OCI-LY3 (cell line): ENCODE data around the gene POFUT1.
"Not testable (repeated sequence)": the region's sequence is repeated elsewhere in the genome, so short reads cannot be mapped to it uniquely, and the experiment has no call there.

Source experiments
- H2AFZ ChIP-seq: fragments of 200-600, 300-600 bp; shearing (Covaris generic); 2 replicates; pipeline ENCODE4 v1.6.0; 2014; ENCODE audit warnings: antibody characterized with exemption, low read depth, low read length
- H3K27ac ChIP-seq: fragments of 200-600, 300-600 bp; sonication (generic); 2 replicates; pipeline ENCODE4 v1.5.1; 2014; ENCODE audit warnings: mild to moderate bottlenecking, low read length, moderate library complexity, mixed read lengths
- H3K27me3 ChIP-seq: fragments of 200-600, 300-600 bp; sonication (generic); 2 replicates; pipeline ENCODE4 v1.6.1; 2014; ENCODE audit warnings: low read depth, low read length, mixed read lengths
- H3K36me3 ChIP-seq: fragments of 200-600, 300-600 bp; sonication (generic); replicated peaks from 2 replicates; pipeline ENCODE3; 2014; ENCODE audit warnings: low read depth, low read length, mixed read lengths
- H3K4me1 ChIP-seq: fragments of 300-600, 200-600 bp; sonication (generic); 2 replicates; pipeline ENCODE4 v1.6.1; 2014; ENCODE audit warnings: low read length, mixed read lengths
- H3K4me2 ChIP-seq: fragments of 200-600, 300-600 bp; sonication (generic); 2 replicates; pipeline ENCODE4 v1.6.1; 2014; ENCODE audit warnings: low read length, mixed read lengths
- H3K4me3 ChIP-seq: fragments of 300-600, 200-600 bp; sonication (generic); 2 replicates; pipeline ENCODE4 v1.5.1; 2014; ENCODE audit warnings: antibody characterized with exemption, mild to moderate bottlenecking, low read length, moderate library complexity
- H3K79me2 ChIP-seq: fragments of 300-600, 200-600 bp; shearing (Covaris generic); 2 replicates; pipeline ENCODE4 v1.6.1; 2014; ENCODE audit warnings: mild to moderate bottlenecking, low read length, mixed read lengths
- H3K9ac ChIP-seq: fragments of 300-600, 200-600 bp; shearing (Covaris generic); 2 replicates; pipeline ENCODE4 v1.6.0; 2014; ENCODE audit warnings: mild to moderate bottlenecking, low read length, moderate library complexity
- H3K9me3 ChIP-seq: fragments of 200-600, 300-600 bp; shearing (Covaris generic); 2 replicates; pipeline ENCODE4 v1.6.1; 2014; ENCODE audit warnings: low read length, mixed read lengths; ENCODE audit not compliant: insufficient read depth
- H4K20me1 ChIP-seq: fragments of 200-600, 300-600 bp; sonication (generic); 2 replicates; pipeline ENCODE4 v1.6.1; 2016; ENCODE audit warnings: low read length, mixed read lengths; ENCODE audit not compliant: insufficient read depth
- CTCF ChIP-seq: fragments of 200-600, 300-600 bp; sonication (generic); IDR thresholded peaks from 2 replicates; pipeline ENCODE4 v1.5.1; 2014; ENCODE audit warnings: antibody characterized with exemption, low read length, low read depth
- EZH2phosphoT487 ChIP-seq: fragments of 200-600 bp; shearing (Covaris generic); IDR thresholded peaks from 2 replicates; pipeline ENCODE4 v1.6.1; 2018; ENCODE audit warnings: antibody characterized with exemption, mixed run types, low read depth

Gene POFUT1

DNA sequence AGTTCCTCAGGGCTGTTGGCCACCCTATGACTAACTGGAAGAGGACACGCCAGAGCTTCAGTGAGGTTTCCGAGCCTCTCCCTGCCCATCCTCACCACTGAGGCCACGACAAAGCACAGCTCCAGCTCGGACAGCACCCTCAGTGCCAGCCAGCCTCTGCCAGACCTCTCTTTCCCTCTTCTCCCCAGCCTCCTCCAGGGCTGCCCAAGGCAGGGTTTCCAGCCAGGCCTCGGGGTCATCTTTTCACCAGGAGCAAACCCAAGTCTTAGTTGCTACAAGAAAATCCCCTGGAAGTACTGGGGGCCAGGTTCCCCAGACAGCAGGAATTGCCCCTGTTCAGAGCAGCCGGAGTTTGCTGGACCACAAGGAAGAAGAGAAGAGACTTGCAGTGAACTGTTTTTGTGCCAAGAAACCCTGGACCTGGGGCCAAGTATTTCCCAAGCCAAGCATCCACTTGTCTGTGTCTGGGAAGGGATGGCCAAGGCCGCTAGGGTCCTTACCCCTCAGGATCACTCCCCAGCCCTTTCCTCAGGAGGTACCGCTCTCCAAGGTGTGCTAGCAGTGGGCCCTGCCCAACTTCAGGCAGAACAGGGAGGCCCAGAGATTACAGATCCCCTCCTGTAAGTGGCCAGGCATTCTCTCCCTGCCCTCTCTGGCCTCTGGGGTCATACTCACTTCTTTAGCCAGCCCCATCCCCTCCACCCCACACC is 41.7 kb upstream of the POFUT1 start:
- Histone ChIP-seq H3K4me3 (no peak overlapping the region), H3K79me2 (no peaks in the 10 kb centered on the region), H3K4me2 (no peak overlapping the region), H3K27me3 (no peaks in the 10 kb centered on the region), H2AFZ (no peak overlapping the region), H3K36me3 (peaks cover 53% of the 10 kb centered on the region), H3K27ac (no peak overlapping the region), H3K4me1 (no peaks in the 10 kb centered on the region), H3K9ac (no peak overlapping the region), H4K20me1 (no peaks in the 10 kb centered on the region), H3K9me3 (no peaks in the 10 kb centered on the region)
- TF ChIP-seq CTCF (no peak), EZH2phosphoT487 (no peak)

DNA sequence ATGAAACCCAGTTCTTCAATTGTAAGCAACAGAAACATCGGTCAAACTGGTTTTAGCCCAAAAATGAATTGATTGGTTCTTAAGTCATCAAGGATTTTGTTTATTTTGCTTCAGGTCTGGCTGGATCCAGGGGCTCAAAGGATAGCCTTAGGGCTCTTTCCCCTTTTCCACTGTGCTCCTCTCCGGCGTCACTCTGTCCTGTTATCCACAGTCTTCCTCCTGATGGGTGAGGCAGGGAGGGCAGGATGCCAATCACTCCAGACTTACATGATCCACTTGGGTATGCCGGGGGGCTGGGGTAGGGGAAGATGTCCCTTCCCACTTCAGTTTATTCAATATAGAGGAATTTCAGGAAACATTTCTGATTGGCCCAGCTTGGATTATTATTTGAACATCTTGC is 40.1 kb upstream of the POFUT1 start:
- no peak overlapping the region for H3K27ac ChIP-seq
- H3K4me2 ChIP-seq: no peak overlapping the region
- H3K27me3 ChIP-seq: no peaks in the 10 kb centered on the region
- no peaks in the 10 kb centered on the region for H3K9me3 ChIP-seq
- H3K9ac ChIP-seq: no peak overlapping the region
- peaks cover 38% of the 10 kb centered on the region for H3K36me3 ChIP-seq
- H3K4me1 ChIP-seq: no peaks in the 10 kb centered on the region
- H2AFZ ChIP-seq: no peak overlapping the region
- no peak overlapping the region for H3K4me3 ChIP-seq
- H4K20me1 ChIP-seq: no peaks in the 10 kb centered on the region
- TF ChIP-seq CTCF: no peak
- no peak for TF ChIP-seq EZH2phosphoT487
- no peaks in the 10 kb centered on the region for H3K79me2 ChIP-seq

DNA sequence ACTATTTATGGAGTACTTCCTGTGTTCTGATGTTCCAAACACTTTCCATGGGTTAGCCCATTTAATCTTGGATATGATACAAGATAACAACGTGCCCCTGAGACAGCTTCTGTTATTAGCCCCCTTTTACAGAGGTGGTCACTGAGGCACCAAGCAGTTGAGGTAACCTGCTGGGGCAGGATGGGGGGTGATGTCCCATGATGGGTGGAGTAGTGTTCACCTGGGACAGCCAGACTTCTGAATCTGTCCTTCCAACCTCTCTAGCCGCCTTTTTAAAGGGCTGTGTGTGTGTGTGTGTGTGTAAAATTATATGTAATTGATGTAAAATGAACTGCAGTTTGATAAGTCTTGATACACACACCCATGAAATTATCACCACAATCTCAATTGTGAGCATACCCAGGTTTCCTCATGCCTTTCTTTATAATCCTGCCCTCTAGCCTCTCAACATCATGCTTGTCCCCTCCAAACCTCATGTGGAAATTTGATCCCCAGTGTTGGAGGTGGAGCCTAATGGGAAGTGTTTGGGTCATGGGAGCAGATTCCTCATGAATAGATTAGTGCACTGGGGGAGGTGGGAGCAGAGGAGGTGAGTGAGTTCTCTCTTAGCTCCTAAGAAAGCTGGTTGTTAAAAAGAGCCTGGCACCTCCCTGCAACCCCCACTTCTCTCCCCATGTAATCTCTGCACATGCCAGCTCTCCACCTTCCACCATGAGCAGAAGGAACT is 39.3 kb upstream of the POFUT1 start:
- Histone ChIP-seq H3K9ac (no peak overlapping the region), H3K4me3 (no peak overlapping the region), H2AFZ (no peak overlapping the region), H3K4me1 (no peaks in the 10 kb centered on the region), H3K4me2 (no peak overlapping the region), H4K20me1 (no peaks in the 10 kb centered on the region), H3K27me3 (no peaks in the 10 kb centered on the region), H3K9me3 (no peaks in the 10 kb centered on the region), H3K36me3 (peaks cover 37% of the 10 kb centered on the region), H3K27ac (no peak overlapping the region), H3K79me2 (no peaks in the 10 kb centered on the region)
- TF ChIP-seq CTCF: no peak

GRCh38 chr20:32177696-32178095 is 30.0 kb upstream of the POFUT1 start:
- not testable (repeated sequence) for H3K9me3 ChIP-seq, H3K79me2 ChIP-seq, H3K9ac ChIP-seq, H4K20me1 ChIP-seq, H3K27me3 ChIP-seq, H2AFZ ChIP-seq, H3K4me2 ChIP-seq, H3K4me1 ChIP-seq, H3K4me3 ChIP-seq, H3K27ac ChIP-seq, H3K36me3 ChIP-seq
